HG03045 (cell line): ENCODE data around the gene APP.
"Not testable (repeated sequence)": the region's sequence is repeated elsewhere in the genome, so short reads cannot be mapped to it uniquely, and the experiment has no call there.

Source experiments
- ATAC-seq: cut with Tn5 transposase; IDR thresholded peaks from one replicate; pipeline ENCODE4 v1.9.1; 2021; ENCODE audit warnings: mild to moderate bottlenecking, moderate library complexity; ENCODE audit not compliant: unreplicated experiment

The APP gene

GRCh38 chr21:26105819-26106218 is 64.8 kb downstream of the APP start:
- no peak for ATAC-seq

GRCh38 chr21:26100573-26100972 is 70.0 kb downstream of the APP start:
- no peak for ATAC-seq

- ATAC-seq, result no peak
Measured at GRCh38 chr21:26099610-26100219, 70.9 kb downstream of the APP start.

DNA sequence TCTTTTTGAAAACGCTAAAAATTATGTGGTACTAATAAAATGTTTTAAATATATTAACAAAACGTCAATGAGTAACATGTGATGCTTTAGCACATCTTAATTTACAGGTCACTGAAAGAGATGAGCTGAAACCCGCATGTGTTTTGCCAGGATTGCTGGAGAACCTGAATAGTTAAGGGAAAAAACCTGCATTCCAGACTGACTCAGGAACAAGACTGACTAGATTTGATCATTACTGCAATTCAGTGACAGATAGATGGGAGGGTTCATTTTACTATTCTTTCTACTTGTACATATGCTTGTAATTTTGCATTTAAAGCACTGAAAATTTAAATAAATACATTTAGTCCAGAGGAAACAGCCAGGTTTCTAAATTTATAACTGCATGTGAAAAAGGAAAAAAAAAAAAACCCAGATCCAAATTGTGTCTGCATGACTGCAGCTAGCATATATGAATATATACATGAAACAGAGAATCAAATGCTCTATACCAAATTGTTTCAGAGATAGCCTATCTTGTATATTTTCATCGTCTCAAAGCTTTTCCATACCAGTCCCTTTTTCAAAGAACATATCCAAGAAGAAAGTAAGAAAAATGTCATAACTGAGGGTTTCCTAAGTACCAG is 71.7 kb downstream of the APP start:
- no peak for ATAC-seq

DNA sequence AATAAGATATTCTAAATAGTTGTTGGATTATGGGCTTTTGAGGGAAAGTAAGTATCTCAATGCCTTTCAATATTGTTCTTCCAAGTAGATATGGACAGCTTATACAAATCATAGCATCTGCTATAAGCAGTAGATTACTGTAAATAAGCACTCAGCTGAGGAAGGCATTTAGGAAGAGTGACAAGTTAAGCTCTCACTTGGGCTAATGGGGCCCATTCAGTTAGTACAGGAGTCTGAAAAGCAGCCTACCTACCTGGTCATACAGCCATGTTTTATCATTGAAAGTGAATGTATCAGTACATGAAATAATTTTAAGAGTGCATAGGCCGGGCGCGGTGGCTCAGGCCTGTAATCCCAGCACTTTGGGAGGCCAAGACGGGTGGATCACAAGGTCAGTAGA is 73.1 kb downstream of the APP start:
- ATAC-seq, result no peak

DNA sequence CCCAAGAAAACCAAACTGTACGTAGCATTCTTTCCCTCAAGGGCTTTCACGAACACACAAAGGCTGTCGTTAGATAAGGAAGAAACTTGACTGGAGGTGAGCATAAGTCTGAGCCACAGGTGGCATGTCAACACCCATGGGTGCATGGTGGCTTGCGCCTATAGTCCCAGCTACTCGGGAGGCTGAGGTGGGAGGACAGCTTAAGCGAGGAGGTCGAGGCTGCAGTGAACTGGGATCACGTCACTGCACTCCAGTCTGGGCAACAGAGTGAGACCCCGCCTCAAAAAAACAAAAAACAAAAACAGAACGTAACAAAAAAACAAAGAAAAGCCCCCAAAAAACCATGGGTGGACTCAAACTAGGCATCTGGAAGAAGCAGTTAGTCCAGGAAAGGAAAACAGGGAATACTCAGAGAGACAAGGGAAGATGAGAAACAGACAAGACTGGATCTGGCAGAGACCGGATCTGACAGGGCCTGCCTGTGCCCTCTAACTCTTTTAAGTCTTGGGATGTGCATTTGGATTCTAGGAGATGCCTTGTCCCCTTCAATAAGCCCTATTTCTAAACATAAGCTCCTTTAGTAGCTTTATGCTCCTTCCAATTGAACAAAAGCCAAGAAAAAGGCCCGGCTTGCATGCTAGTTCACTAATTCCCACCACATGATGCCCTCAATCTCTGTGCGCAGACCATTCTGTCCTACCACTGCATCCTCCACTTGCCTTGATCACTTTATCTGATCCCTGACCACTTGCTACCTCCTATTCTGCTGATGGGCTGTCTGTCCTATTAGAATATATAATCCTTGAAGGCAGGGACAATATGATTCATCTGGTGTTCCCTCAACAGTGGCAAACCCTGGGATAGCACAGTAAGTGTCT is 73.8 kb downstream of the APP start:
- no peak for ATAC-seq

DNA sequence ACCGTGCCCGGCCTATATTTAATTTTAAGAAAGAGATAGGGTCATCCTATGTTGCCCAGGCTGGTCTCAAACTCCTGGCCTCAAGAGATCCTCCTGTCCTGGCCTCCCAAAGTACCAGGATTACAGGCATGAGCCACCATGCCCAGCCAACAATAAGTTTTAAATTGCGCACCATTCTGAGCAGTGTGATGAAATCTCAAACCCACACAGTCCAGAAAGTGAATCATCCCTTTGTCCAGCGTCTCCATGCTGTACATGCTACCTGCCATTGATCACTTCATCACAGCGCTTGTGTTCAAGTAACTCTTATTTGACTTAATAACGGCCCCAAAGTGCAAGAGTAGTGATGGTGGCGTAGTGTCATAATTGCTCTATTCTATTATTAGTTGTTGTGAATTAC is 75.4 kb downstream of the APP start:
- no peak for ATAC-seq

DNA sequence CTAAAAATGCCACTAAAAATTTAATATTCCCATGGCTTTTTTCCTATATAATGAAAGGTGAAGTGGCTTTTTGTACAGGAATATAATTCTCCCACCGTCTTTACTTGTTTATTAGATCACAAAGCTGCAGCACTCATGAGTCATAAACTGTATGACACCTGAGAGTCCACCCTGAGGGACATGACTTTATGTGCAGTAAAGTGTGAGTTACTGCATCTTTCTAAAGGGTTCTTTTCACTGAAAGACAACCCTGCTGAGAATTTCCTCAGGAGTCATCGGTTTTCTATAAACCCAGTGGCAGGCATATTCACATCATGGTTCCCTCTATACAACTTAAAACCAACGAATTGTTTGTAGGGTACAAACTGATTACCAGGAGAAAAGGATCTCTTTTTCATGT is 77.4 kb downstream of the APP start:
- ATAC-seq, result no peak

- ATAC-seq, result no peak
Measured at GRCh38 chr21:26091480-26092018, 79.0 kb downstream of the APP start.

GRCh38 chr21:26089730-26090129 is 80.8 kb downstream of the APP start:
- no peak for ATAC-seq

DNA sequence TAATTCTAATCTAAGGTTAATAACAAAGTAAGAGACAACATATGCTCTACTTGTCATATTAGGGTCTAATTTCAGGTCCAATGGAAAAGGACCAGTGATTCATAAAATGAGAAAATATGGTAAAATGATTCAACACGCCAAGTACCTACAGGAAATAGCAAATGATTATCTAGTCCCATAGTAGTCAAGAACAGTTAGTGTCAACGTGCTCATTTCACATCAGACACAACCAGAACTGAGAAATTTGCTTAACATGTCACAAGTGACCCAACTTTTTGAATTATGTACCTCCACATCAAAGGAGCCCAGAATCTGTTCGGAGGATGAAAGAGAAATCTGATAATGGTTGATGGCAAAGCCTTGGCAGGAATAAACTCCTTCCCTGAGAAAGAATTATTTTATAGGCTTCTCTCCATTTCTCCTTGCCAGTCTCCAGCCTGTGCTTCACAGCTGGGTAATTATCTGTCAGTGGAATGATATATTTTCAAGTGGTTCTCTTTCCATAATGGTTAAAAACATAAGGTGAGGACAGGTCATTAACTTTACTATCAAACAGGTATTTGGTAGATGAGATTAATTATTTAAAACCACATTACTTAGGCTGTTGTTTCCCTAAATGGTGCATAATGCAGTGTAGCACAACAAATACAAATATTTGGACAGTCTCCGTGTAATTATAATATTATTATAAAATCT is 83.2 kb downstream of the APP start:
- no peak for ATAC-seq

DNA sequence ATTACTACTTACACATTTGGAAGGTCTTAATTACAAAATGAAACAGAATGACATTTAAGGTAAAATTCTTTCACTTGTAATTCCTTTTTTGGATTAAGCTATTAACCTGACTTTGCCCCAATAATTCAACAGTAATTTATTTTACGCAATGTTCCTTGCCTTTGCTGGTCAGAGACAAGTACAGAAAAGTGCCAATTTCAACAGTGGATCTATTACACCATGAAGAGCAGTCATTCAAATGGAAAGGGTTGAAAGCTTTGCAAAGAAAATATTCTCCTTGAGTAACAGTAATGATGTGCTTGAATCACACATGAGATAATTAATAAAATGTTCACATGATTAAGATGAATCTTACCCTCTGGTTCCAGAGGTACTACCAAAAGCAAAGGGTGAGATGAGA is 84.7 kb downstream of the APP start:
- no peak for ATAC-seq

DNA sequence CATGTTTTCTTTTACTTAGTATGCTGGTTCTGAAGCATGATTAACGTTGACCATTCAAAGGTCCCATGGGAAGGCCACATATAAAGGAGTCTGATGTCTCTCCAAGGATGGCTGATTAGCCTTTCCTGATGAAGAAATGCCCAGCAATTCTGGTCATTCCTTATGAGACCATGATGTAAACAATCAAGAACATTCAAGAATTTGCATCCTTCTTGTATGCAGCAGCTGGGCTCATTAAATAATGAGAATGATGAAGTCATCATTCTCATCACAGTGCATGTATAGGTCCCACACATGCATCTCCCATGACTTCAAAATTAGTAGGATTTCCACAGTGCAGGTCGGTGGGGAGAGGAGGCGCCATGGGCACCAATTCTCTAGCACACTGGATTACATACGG is 85.4 kb downstream of the APP start:
- ATAC-seq, result no peak

DNA sequence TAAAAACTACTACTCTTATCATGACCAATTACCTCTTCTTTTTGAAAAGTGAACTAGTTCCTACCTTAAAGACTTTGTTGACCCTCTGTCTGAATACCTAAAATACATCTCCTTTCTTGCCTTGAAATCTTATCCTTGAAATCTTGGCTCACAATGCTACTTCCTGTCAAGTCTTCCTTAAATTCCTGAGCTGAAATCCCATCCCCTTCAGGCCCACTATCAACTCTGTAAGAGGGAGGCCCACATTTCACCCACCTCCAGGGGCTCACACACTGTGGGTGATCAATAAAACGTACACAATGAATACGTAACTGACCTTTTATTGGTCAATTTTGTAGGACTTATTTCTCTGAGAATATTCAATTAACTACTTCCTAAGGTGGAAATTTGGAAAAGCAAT is 88.0 kb downstream of the APP start:
- no peak for ATAC-seq

DNA sequence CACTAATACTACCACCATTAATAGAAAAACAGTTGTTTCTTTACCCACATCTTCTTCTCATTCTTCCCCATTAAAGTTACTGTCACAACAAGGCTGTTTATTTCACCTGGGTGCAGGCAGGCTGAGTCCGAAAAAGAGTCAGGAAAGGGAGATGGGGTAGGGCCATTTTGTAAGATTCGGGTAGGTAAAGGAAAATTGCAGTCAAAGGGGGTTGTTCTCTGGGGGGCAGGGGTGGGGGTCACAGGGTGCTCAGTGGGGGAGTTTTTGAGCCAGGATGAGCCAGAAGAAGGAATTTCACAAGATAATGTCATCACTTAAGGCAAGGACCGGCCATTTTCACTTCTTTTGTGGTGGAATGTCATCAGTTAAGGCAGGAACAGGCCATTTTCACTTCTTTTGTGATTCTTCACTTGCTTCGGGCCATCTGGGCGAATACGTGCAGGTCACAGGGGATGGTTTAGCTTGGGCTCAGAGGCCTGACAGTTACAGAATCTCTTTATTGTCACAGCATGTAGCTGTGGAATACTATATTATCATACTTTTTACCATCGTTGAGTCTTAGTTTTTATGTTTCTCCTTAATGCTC is 89.3 kb downstream of the APP start:
- not testable (repeated sequence) for ATAC-seq

GRCh38 chr21:26080211-26080610 is 90.4 kb downstream of the APP start:
- no peak for ATAC-seq

GRCh38 chr21:26079366-26079765 is 91.2 kb downstream of the APP start:
- no peak for ATAC-seq

DNA sequence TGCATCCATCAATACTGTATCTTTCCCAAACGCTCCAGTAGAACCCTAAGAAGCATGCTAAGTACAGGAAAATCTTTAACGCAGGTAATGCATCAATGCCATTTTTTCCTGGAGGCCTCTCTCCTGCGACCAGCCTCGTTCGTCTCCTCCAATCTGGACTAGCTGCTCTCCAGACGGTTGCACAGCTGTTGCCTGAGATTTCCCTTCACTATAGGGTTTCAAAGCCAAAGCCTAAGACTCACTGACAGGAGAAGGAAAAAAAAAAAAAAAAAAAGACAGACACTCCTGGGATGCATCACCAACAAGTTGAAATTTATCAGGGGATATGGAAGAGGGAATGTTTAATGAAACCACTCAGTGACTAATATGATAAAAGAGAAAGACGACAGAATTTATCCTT is 93.0 kb downstream of the APP start:
- no peak for ATAC-seq

DNA sequence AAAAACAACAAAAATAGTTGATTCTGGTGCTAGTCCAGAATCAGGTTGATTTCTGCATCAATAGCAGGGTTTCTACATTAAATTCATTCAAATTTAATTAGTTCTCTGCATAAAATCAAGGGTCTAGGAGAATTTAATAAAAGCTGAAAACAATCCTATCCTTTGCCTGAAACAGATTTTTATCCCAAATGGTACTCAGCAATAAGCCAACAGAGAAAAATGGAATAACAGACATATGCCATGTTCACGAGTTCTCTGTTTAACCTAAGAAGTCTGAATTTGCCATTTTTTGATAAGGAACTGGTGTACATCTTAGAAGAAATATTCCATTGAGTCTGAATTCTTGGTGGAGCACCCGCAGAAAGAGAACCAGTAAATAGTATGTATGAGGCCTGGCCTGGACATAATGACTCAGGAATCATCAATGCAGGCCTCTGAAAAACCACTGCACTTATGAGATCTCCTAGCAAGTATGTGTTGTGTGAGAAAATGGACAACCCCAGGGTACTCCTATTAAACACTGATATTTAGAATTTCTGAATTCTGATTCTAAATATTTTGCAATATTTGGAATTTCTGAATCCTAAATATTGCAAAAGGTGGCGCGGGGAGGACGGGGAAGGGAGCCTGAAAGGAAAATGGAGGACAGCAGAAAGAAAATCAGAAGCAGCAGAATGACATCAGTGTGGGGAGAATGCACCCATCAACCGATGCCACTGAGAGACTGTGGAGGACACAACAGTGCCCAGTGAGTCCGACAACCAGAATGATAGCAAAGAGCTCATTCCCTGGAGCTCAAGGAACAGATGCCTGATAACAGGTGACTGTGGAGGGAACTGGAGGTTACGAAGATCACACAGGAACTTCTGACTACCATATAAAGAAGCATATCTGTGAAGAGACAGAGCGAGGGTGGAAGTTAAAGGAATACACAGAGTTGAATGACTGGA is 97.6 kb downstream of the APP start:
- no peak for ATAC-seq
